Measurements from ENCODE around the gene ERC2.

The ERC2 gene

DNA sequence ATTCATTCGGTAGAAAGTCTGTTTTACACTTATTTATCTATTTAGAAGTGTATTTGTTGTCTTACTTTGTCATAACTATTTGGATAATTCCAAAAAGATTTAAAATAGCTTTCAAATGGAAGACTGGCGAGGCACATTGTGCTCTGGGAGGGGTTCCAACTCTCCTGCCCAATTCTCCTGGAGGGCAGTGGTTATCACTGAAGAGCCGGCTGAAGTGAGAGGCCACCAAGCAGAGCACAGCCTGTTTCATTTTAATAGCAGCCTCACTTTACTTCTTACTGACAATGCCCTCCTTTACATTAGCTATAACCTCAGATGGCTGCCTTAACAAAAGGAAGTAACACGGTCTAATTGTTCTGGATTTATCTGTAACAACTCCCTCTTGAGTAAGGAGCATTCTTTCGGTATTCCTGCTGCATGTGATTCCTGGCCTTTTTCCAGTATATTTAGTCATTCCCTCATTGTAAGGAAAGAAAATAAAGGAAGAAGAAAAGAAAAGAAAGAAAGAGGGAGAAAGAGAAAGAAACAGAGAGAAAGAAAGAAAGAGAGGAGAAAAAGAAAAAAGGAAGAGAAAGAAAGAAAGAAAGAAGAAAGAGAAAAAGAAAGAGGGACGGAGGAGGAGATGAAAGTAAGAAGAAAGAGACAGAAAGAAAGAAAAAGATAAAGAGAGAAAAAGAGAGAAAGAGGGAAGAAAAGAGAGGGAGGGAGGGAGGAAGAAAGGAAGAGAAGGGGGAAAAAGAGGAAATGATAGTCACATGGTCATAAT is 641.4 kb downstream of the ERC2 start:
- peak; percentile 24 for DNase-seq (ENCODE audit: low read depth)

DNA sequence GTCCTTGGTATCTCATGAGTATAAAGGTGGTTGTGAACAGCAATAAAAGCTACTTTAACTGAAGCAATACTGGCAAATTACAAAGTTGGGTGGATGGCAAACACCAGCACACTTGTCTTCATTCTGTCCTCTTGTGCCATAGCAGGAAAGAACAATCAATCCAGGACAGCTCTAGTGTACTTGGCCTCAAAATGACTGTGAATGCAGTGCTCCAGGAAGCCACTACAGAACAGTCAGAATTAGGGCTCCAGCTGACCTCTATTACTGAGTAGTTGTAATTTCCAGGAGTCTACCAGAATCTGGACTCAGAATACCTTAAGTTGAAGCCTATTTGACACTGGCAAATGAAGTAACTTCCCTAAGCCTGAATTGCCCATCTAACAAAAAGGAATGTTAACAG is 642.2 kb downstream of the ERC2 start:
- DNase-seq (ENCODE audit: low read depth) = no peak

DNA sequence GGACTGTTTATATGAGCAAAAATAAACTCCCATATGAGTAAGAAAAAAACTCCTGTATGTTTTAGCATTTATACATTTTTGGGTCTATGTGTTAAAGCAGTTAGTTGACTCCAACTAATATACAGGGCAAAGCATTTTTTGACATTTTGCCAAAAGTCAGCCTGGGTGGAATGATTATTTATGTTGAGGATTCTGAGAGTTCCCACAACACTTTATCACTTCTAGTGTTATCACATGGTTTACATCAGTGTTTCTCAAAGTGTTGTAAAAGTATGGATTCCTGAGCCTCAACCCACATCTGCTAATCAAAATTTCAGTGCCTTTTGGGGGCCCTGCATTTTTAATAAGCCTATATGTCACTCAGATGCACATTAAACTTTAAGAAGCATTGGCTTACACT is 643.9 kb downstream of the ERC2 start:
- no peak for DNase-seq (ENCODE audit: low read depth)

GRCh38 chr3:55823829-55824228 is 644.4 kb downstream of the ERC2 start:
- DNase-seq (ENCODE audit: low read depth) = no peak

DNA sequence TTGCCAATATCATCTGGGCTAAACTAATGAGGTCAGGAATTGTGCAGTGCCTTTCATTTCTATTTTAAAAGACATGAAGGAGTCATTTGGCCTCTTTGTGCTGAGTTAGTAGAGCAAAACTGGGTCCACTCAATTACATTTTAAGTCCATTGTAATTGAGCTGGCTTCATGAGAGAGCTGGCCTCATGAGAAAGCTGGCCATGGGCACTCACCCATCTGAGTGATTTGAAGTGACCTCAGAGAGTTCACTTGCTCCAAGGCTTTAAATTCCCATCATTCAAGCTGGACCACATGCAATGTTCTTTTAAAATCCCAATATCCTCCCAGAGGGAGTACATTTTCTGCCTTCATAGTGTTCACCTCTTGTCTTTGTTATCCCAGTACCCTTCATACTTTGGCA is 645.3 kb downstream of the ERC2 start:
- DNase-seq (ENCODE audit: low read depth) = no peak

GRCh38 chr3:55819005-55819404 is 649.3 kb downstream of the ERC2 start:
- DNase-seq (ENCODE audit: low read depth) = peak; percentile 87

- DNase-seq (ENCODE audit: low read depth) = peak; percentile 11
These were observed 649.8 kb downstream of the ERC2 start for GRCh38 chr3:55818485-55818884.

DNA sequence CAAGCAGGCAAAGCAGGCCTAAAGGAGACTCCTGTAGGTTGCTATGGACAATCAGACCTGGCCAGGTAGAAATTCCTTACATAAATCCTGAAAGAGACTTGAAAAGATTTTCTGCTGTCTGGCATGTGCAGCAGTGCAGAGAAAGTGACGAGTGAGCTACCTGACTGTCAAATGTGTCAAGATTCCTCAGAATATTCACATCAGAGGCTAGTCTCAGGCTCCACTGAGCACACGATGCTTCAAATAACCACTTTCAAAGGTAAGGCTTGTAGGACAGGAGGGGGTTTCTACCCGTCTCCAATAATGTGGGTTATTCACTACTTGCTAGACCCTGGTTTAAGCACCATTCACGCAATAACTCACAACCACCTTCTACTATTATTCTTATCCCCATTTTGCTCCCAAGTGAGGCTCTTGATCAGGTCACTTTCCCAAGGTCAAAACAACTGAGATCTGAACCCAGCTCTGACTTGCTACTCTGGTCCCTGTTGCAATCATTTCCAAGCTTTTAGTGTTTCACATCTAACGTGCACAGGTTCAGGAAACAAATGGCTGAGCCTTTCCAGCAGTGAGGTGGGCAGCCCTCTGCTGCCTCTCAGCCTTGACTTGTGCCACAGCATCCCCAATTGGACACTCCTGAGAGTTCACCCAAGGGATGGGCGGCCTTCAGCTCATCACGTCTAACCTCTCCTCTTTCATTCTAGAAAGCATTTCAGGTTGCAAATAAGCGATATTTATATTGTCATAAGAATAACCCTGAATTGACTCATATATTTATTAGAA is 651.3 kb downstream of the ERC2 start:
- no peak for DNase-seq (ENCODE audit: low read depth)

DNA sequence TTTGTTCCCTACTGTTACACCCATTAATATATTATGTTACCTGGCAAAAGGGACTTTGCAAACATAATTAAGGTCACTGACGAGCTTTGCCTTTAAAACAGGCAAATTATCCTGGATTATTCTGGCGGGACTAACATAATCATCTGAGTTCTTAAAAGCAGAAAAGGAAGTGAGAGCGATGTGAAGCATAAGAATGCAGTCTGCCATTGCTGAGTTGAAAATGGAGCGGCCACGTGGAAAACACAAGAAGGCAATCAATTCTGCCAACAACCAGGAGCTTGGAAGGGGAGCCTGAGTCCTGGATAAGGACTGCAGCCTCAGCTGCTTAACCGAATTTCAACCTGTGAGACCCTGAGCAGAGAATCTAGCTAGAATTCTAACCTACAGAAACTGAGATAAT is 653.0 kb downstream of the ERC2 start:
- DNase-seq (ENCODE audit: low read depth) = no peak

GRCh38 chr3:55813268-55814097 is 654.8 kb downstream of the ERC2 start:
- DNase-seq (ENCODE audit: low read depth) = peak; percentile 77

GRCh38 chr3:55812394-55813013 is 655.8 kb downstream of the ERC2 start:
- no peak for DNase-seq (ENCODE audit: low read depth)

GRCh38 chr3:55807210-55807609 is 661.1 kb downstream of the ERC2 start:
- DNase-seq (ENCODE audit: low read depth) = no peak

- DNase-seq (ENCODE audit: low read depth) = no peak
These were observed 663.1 kb downstream of the ERC2 start for GRCh38 chr3:55805169-55805568.

- DNase-seq (ENCODE audit: low read depth) = no peak
These were observed 663.8 kb downstream of the ERC2 start for GRCh38 chr3:55804170-55805095.

GRCh38 chr3:55802816-55803215 is 665.5 kb downstream of the ERC2 start:
- no peak for DNase-seq (ENCODE audit: low read depth)

DNA sequence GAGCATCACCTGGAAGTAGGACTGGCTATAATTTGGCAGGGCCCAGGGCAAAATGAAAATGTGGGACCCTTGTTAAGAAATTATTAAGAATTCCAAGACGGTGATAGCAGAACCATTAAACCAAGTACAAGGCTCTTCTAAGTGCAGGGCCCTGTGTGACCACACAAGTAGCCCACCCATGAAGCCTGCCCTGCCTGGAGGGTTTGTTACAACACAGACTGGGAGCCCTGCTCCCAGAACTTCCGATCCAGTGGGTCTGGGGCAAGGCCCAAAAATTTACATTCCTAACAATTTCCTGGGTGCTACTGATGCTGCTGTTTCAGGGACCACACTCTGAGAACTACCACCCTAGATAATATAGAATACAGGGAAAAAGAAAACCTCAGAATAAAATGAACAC is 666.6 kb downstream of the ERC2 start:
- DNase-seq (ENCODE audit: low read depth) = no peak

GRCh38 chr3:55801068-55801467 is 667.2 kb downstream of the ERC2 start:
- DNase-seq (ENCODE audit: low read depth) = no peak

DNA sequence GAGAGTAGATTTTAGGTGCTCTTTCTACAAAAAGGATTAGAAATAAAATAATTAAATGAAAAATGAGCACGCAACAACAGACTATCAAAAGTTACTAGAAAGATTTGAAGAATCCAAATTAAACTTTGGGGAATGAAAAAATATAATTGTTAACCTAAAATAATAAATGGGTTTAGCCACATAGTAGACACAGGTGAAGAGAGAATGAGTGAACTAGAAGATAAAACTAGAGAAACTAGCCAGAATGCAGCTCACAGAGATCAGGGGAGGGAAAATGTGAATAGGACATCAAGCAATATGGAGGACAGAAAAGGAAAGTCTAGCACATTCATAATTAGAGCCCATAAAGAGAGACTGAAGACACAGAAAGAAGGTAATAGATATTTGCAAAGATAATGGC is 670.5 kb downstream of the ERC2 start:
- DNase-seq (ENCODE audit: low read depth) = no peak

DNA sequence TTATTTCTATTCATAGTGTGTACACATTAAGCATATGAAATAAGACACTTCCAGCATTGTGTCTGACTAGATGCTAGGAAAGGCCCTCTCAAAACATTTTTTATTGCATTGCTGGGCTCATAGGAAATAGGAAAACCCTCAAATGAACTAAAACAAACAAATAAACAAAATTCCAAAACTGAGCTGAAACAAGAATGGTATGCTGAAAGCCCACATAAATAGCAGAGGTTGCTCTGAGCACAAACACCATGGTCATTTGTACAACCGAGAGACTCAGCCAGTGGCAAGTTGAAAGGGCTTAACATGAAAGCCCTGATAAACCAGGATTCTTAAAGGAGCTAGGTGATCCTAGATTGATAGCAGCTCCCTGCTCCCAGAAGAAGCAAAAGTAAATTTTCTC is 671.2 kb downstream of the ERC2 start:
- DNase-seq (ENCODE audit: low read depth) = peak; percentile 32

GRCh38 chr3:55796533-55796932 is 671.7 kb downstream of the ERC2 start:
- peak; percentile 44 for DNase-seq (ENCODE audit: low read depth)

- peak; percentile 46 for DNase-seq (ENCODE audit: low read depth)
These were observed 672.5 kb downstream of the ERC2 start for GRCh38 chr3:55795746-55796145.
